ENCODE data around the gene SMAD4.
A peak's percentile ranks its signal among the peaks of the same experiment; 100 is the strongest.
"Not testable (repeated sequence)": the region's sequence is repeated elsewhere in the genome, so short reads cannot be mapped to it uniquely, and the experiment has no call there.

The SMAD4 gene

GRCh38 chr18:51029694-51030536 lies at the start of gene SMAD4:
SMAD4 (plus strand) TSS chr18:51030213; CDS start chr18:51047047, 16,834 bp downstream.
- DNase-seq (ENCODE audit: low spot score): peak; percentile 98

GRCh38 chr18:50981381-50981780 lies 48.6 kb upstream of the SMAD4 start:
- no peak for DNase-seq (ENCODE audit: low spot score)

- DNase-seq (ENCODE audit: low spot score): no peak
Measured at GRCh38 chr18:50982086-50982801, 47.8 kb upstream of the SMAD4 start.

GRCh38 chr18:50982802-50983179 lies 47.2 kb upstream of the SMAD4 start:
- no peak for DNase-seq (ENCODE audit: low spot score)

- no peak for DNase-seq (ENCODE audit: low spot score)
Measured at GRCh38 chr18:50986360-50987087, 43.5 kb upstream of the SMAD4 start.

- DNase-seq (ENCODE audit: low spot score): no peak
Measured at GRCh38 chr18:50987261-50987660, 42.8 kb upstream of the SMAD4 start.

GRCh38 chr18:50989711-50990110 lies 40.3 kb upstream of the SMAD4 start:
- DNase-seq (ENCODE audit: low spot score): no peak

GRCh38 chr18:50992351-50992762 lies 37.7 kb upstream of the SMAD4 start:
- DNase-seq (ENCODE audit: low spot score): no peak

- no peak for DNase-seq (ENCODE audit: low spot score)
Measured at GRCh38 chr18:50994031-50994430, 36.0 kb upstream of the SMAD4 start.

GRCh38 chr18:51003174-51003573 lies 26.8 kb upstream of the SMAD4 start:
- DNase-seq (ENCODE audit: low spot score): not testable (repeated sequence)

GRCh38 chr18:51006061-51006818 lies 23.8 kb upstream of the SMAD4 start:
- DNase-seq (ENCODE audit: low spot score): no peak

- no peak for DNase-seq (ENCODE audit: low spot score)
Measured at GRCh38 chr18:51006948-51007789, 22.8 kb upstream of the SMAD4 start.

- no peak for DNase-seq (ENCODE audit: low spot score)
Measured at GRCh38 chr18:51007790-51008139, 22.2 kb upstream of the SMAD4 start.

GRCh38 chr18:51009072-51009471 lies 20.9 kb upstream of the SMAD4 start:
- no peak for DNase-seq (ENCODE audit: low spot score)

GRCh38 chr18:51010218-51010617 lies 19.8 kb upstream of the SMAD4 start:
- DNase-seq (ENCODE audit: low spot score): no peak

GRCh38 chr18:51011709-51012108 lies 18.3 kb upstream of the SMAD4 start:
- DNase-seq (ENCODE audit: low spot score): no peak

- DNase-seq (ENCODE audit: low spot score): no peak
Measured at GRCh38 chr18:51012441-51012840, 17.6 kb upstream of the SMAD4 start.

- DNase-seq (ENCODE audit: low spot score): no peak
Measured at GRCh38 chr18:51013259-51013658, 16.8 kb upstream of the SMAD4 start.

- DNase-seq (ENCODE audit: low spot score): no peak
Measured at GRCh38 chr18:51017140-51017879, 12.7 kb upstream of the SMAD4 start.

GRCh38 chr18:51020536-51020935 lies 9.5 kb upstream of the SMAD4 start:
- DNase-seq (ENCODE audit: low spot score): no peak

Measured in CD4-positive, alpha-beta T cell treated with Interleukin-2 at 100 ng/mL for 4 hours (primary cell).